OCI-LY7 (cell line): Measurements from ENCODE around the gene EPHB4. TPM values are rescaled to one million over a fixed set of nuclear protein-coding genes. Genes with fewer than 3 reads are reported as not detected.

Experiments
- BruUV-seq: library from RNA; stranded (reverse); fragments of 400-500 nt; replicated peaks from 2 replicates; lab custom pipeline; 2021; lab: Mats Ljungman, UMichigan
- CTCF ChIA-PET: fragments of 300-600 bp; sonication (Branson Sonifier 250); formaldehyde crosslinking; loops from one replicate; lab custom pipeline; 2022; ENCODE audit warnings: antibody characterized with exemption; ENCODE audit not compliant: unreplicated experiment; lab: Charles Lee
- POLR2A ChIA-PET: fragments of 300-600 bp; sonication (Branson Sonifier 250); formaldehyde crosslinking; loops from one replicate; lab custom pipeline; 2022; ENCODE audit warnings: antibody characterized with exemption; lab: Charles Lee
- DNase-seq: peaks from one replicate; pipeline ENCODE4 v3.0.0-alpha.2; 2015; ENCODE audit warnings: low spot score
- H2AFZ ChIP-seq: fragments of 200-600 bp; sonication (generic), shearing (Covaris generic); 2 replicates; pipeline ENCODE4 v1.6.1; 2014; ENCODE audit warnings: mild to moderate bottlenecking, antibody characterized with exemption, low read length, moderate library complexity
- H3K27ac ChIP-seq: fragments of 200-600 bp; sonication (generic); 2 replicates; pipeline ENCODE4 v1.5.1; 2014; ENCODE audit warnings: mixed run types, low read depth, mild to moderate bottlenecking, moderate library complexity, low read length, inconsistent platforms; ENCODE audit not compliant: poor library complexity, severe bottlenecking
- H3K36me3 ChIP-seq: fragments of 200-600 bp; sonication (generic); 2 replicates; pipeline ENCODE4 v1.6.1; 2014; ENCODE audit warnings: mild to moderate bottlenecking, antibody characterized with exemption, low read length, moderate library complexity, mixed read lengths; ENCODE audit not compliant: insufficient read depth
- H3K4me1 ChIP-seq: fragments of 200-600 bp; sonication (generic); 2 replicates; pipeline ENCODE4 v1.5.1; 2014; ENCODE audit warnings: mild to moderate bottlenecking, low read length; ENCODE audit not compliant: insufficient read depth, poor library complexity, severe bottlenecking
- H3K4me2 ChIP-seq: fragments of 200-600 bp; sonication (generic); 2 replicates; pipeline ENCODE4 v1.6.1; 2014; ENCODE audit warnings: mild to moderate bottlenecking, low read length
- H3K4me3 ChIP-seq: fragments of 200-600 bp; sonication (generic); 2 replicates; pipeline ENCODE4 v1.5.1; 2014; ENCODE audit warnings: mild to moderate bottlenecking, low read depth, low read length; ENCODE audit not compliant: poor library complexity, severe bottlenecking
- H3K79me2 ChIP-seq: fragments of 200-600 bp; sonication (generic); 2 replicates; pipeline ENCODE4 v1.6.1; 2016; ENCODE audit warnings: low read depth, mild to moderate bottlenecking, low read length, moderate library complexity, mixed read lengths; ENCODE audit not compliant: insufficient read depth
- H3K9me2 ChIP-seq: fragments of 200-600 bp; sonication (generic); 2 replicates; pipeline ENCODE4 v1.6.1; 2016; ENCODE audit warnings: mild to moderate bottlenecking, low read length, mixed read lengths; ENCODE audit not compliant: insufficient read depth
- H3K9me3 ChIP-seq: fragments of 200-600 bp; sonication (generic); 2 replicates; pipeline ENCODE4 v1.6.1; 2014; ENCODE audit warnings: mild to moderate bottlenecking, mixed run types, low read length, mixed read lengths
- H4K20me1 ChIP-seq: fragments of 200-600 bp; sonication (generic); 2 replicates; pipeline ENCODE4 v1.6.1; 2014; ENCODE audit warnings: mild to moderate bottlenecking, antibody characterized with exemption, low read length, moderate library complexity, mixed read lengths; ENCODE audit not compliant: insufficient read depth
- CTCF ChIP-seq: fragments of 200-600 bp; sonication (generic); conservative IDR thresholded peaks from 2 replicates; pipeline ENCODE4 v1.5.1; 2014; ENCODE audit warnings: mild to moderate bottlenecking, antibody characterized with exemption, low read length, moderate library complexity, mixed read lengths
- EZH2phosphoT487 ChIP-seq: fragments of 200-600 bp; sonication (generic); IDR thresholded peaks from 2 replicates; pipeline ENCODE4 v1.6.1; 2018; ENCODE audit warnings: low read depth, borderline replicate concordance, mild to moderate bottlenecking, mixed run types, antibody characterized with exemption, low read length, moderate library complexity, mixed read lengths
- intact Hi-C: fragments of 100-400 bp; cut with micrococcal nuclease; formaldehyde crosslinking; loops from one replicate; pipeline ENCODE4 v1.10.0; 2022; ENCODE audit not compliant: unreplicated experiment
- total RNA-seq, 2 experiments: library from RNA; depleted of rRNA in 1 of 2; stranded (reverse); fragments of >200 nt in 1 of 2; shearing (Covaris generic) in 1 of 2; gene quantifications; 2 replicates each; pipeline ENCODE4 v1.2.3, GENCODE V29; 2014 to 2022

The EPHB4 gene
- total RNA-seq, 2 experiments from 2014 or later = 4.2 to 7.3 TPM

GRCh38 chr7:100865372-100865911 is 38.1 kb upstream of the EPHB4 start:
- Histone ChIP-seq H3K4me3 (no peak overlapping the region), H2AFZ (no peak overlapping the region), H3K36me3 (peaks cover 20% of the 10 kb centered on the region), H3K4me2 (no peak overlapping the region), H4K20me1 (no peaks in the 10 kb centered on the region), H3K9me2 (no peaks in the 10 kb centered on the region), H3K9me3 (no peaks in the 10 kb centered on the region), H3K79me2 (no peaks in the 10 kb centered on the region), H3K27ac (no peak overlapping the region), H3K4me1 (peaks cover 9% of the 10 kb centered on the region)
- TF ChIP-seq EZH2phosphoT487 (no peak), CTCF (no peak)
- DNase-seq = no peak
- intact Hi-C loops = no loop called here
- no TSS peak for BruUV-seq
- CTCF ChIA-PET = no interaction called here
- POLR2A ChIA-PET = no interaction called here

DNA sequence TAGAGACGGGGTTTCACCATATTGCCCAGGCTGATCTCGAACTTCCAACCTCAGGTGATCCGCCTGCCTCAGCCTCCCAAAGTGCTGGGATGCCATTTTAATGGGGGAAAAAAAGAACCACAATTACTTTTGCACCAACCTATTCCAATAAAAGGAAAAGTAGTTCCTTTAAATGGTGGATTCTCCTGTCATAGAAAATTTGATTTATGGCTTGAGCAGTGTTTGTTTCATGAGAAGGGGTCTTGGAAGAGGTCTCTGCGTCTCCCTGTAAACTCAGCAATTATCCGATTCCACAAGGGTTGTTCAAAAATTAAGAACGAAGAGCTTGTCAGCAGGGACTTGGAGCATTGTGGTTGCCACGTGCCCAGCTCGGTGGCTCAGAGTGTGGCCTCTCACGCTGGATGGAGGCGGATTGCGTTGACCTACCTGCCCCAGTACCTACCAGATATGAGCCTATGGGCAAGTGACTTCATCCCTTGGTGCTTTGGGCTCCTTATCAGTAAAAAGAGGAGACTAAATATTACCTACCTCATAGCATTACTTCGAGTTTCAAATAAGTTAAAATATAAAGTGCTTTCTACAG is 37.0 kb upstream of the EPHB4 start:
- Histone ChIP-seq H3K4me1 (peaks cover 9% of the 10 kb centered on the region), H3K9me3 (no peaks in the 10 kb centered on the region), H3K36me3 (peaks cover 29% of the 10 kb centered on the region), H4K20me1 (no peaks in the 10 kb centered on the region), H3K4me2 (no peak overlapping the region), H2AFZ (no peak overlapping the region), H3K9me2 (no peaks in the 10 kb centered on the region), H3K79me2 (no peaks in the 10 kb centered on the region), H3K27ac (no peak overlapping the region), H3K4me3 (no peak overlapping the region)
- DNase-seq = no peak
- intact Hi-C loops = no loop called here
- ChIA-PET CTCF (no interaction called here), POLR2A (interaction anchor here (0.6 to 0.7 kb wide), 3 partner anchors 8 to 273 kb away, joined by 3 to 6 read pairs (median 4); no protein-coding TSS in a partner anchor)
- BruUV-seq = no TSS peak
- no peak for TF ChIP-seq CTCF
- no peak for TF ChIP-seq EZH2phosphoT487

DNA sequence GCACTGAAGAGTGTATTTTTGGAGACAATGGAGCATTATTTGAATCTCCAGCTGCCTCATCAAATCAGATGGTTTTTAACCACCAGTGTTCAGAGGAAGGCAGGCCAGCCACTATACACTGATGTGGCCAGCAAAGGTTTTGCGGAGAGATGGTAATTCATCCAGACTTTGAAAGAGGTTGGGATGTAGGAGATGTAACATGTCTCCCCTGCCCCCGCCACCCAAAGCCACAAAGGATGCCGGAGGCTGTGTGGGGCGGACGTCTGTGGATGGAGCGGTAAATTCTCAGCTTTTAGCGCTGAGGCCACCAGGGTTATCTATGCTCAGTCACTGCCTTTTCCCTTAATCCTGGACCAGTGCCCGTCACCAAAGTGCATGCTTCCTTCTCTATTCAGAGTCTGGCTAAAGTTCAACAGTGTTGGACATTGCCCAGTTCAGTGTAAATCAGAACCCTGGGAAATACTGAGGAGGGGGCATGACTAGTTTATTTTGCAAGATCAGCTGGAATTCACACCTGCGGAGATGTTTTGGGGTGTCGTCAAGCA is 36.2 kb upstream of the EPHB4 start:
- H3K36me3 ChIP-seq = peaks cover 29% of the 10 kb centered on the region
- H3K4me2 ChIP-seq = no peak overlapping the region
- CTCF ChIA-PET = no interaction called here

More for the DNA sequence above, 36.2 kb upstream of the EPHB4 start:
- Histone ChIP-seq H3K4me1 (peaks cover 9% of the 10 kb centered on the region), H3K79me2 (no peaks in the 10 kb centered on the region), H4K20me1 (no peaks in the 10 kb centered on the region), H3K27ac (no peak overlapping the region), H3K4me3 (no peak overlapping the region), H3K9me3 (no peaks in the 10 kb centered on the region), H2AFZ (no peak overlapping the region), H3K9me2 (no peaks in the 10 kb centered on the region)
- intact Hi-C loops = no loop called here
- no peak for TF ChIP-seq EZH2phosphoT487
- TF ChIP-seq CTCF = no peak
- DNase-seq = no peak
- POLR2A ChIA-PET = interaction anchor here (0.6 kb wide), 1 partner anchor 9 kb away, joined by 6 read pairs; no protein-coding TSS in a partner anchor
- BruUV-seq = no TSS peak
